SU-DHL-6 (cell line): ENCODE data around the gene ZSCAN21.
"Not testable (repeated sequence)": the region's sequence is repeated elsewhere in the genome, so short reads cannot be mapped to it uniquely, and the experiment has no call there.

ENCODE experiments used
- H2AFZ ChIP-seq: fragments of 200-600 bp; sonication (generic); 2 replicates; pipeline ENCODE4 v1.6.1; 2014; ENCODE audit warnings: low read depth, mild to moderate bottlenecking, moderate library complexity, mixed read lengths, antibody characterized with exemption, low read length; ENCODE audit not compliant: severe bottlenecking
- H3F3A ChIP-seq: fragments of 200-600 bp; shearing (Covaris generic); 2 replicates; pipeline ENCODE4 v1.6.0; 2016; ENCODE audit warnings: antibody characterized with exemption, mild to moderate bottlenecking; ENCODE audit not compliant: insufficient read depth
- H3K27ac ChIP-seq: fragments of 200-600 bp; sonication (generic); 2 replicates; pipeline ENCODE4 v1.5.1; 2016; ENCODE audit warnings: low read depth, mild to moderate bottlenecking, low read length, moderate library complexity, mixed read lengths
- H3K27me3 ChIP-seq: fragments of 200-600 bp; sonication (generic), shearing (Covaris generic); 2 replicates; pipeline ENCODE4 v1.6.0; 2014; ENCODE audit warnings: mild to moderate bottlenecking, low read length
- H3K36me3 ChIP-seq: fragments of 200-600 bp; sonication (generic); 2 replicates; pipeline ENCODE4 v1.6.1; 2014; ENCODE audit warnings: mild to moderate bottlenecking, low read length, mixed read lengths
- H3K4me2 ChIP-seq: fragments of 300-600, 200-600 bp; shearing (Covaris generic), sonication (generic); 2 replicates; pipeline ENCODE4 v1.6.0; 2014; ENCODE audit warnings: low read length, low read depth, mild to moderate bottlenecking; ENCODE audit not compliant: poor library complexity, severe bottlenecking
- H3K4me3 ChIP-seq: fragments of 200-600 bp; sonication (generic); 2 replicates; pipeline ENCODE4 v1.5.1; 2014; ENCODE audit warnings: antibody characterized with exemption, low read length, mild to moderate bottlenecking, mixed read lengths; ENCODE audit not compliant: insufficient read depth, poor library complexity, severe bottlenecking
- H3K79me2 ChIP-seq: fragments of 200-600 bp; sonication (generic); 2 replicates; pipeline ENCODE4 v1.6.1; 2014; ENCODE audit warnings: mild to moderate bottlenecking, low read length, moderate library complexity; ENCODE audit not compliant: insufficient read depth
- H3K9ac ChIP-seq: fragments of 200-600 bp; sonication (generic); 2 replicates; pipeline ENCODE4 v1.7.0; 2014; ENCODE audit warnings: mild to moderate bottlenecking, low read length
- H3K9me2 ChIP-seq: fragments of 200-600 bp; sonication (generic); replicated peaks from 2 replicates; pipeline ENCODE4 v1.6.1; 2014; ENCODE audit warnings: low read length; ENCODE audit not compliant: insufficient read depth
- H3K9me3 ChIP-seq: fragments of 200-600 bp; sonication (generic); 2 replicates; pipeline ENCODE4 v1.6.1; 2014; ENCODE audit warnings: low read length, mixed read lengths; ENCODE audit not compliant: insufficient read depth
- H4K20me1 ChIP-seq: fragments of 200-600 bp; sonication (generic); 2 replicates; pipeline ENCODE4 v1.6.1; 2014; ENCODE audit warnings: low read depth, mild to moderate bottlenecking, antibody characterized with exemption, low read length, moderate library complexity, mixed read lengths
- EZH2phosphoT487 ChIP-seq: fragments of 200-600 bp; sonication (generic), shearing (Covaris generic); conservative IDR thresholded peaks from 2 replicates; pipeline ENCODE4 v1.6.1; 2018; ENCODE audit warnings: mild to moderate bottlenecking, antibody characterized with exemption, low read length, moderate library complexity, mixed read lengths
- TF ChIP-seq, protein P1 (sequence below): fragments of 200-600 bp; sonication (generic); IDR thresholded peaks from one replicate; pipeline ENCODE4 v1.5.1; 2017; ENCODE audit warnings: antibody characterized with exemption, mild to moderate bottlenecking, low read length, moderate library complexity; ENCODE audit not compliant: insufficient read depth, poor library complexity, severe bottlenecking

ZSCAN21 gene

DNA sequence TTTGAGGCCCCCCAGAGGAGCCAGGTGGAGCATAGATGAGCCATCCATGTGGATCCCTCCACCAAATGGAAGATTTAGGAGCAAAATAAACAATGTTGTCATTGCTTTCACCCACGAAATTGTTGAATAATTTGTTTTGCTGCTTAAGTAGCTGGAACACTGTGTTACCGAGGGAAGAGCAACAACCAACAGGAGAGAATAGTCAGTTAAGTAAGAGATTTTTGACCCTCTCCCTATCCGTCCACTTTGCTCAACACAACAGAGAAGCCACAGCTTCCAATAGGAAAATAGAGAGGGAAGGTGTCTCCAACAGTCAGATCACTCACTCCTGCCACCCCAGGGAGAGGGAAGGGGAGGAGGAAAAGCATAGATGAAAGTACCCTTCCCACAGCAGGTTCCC lies 38.1 kb upstream of the ZSCAN21 start:
- H3K9me3 ChIP-seq = no peaks in the 10 kb centered on the region
- no peak overlapping the region for H3K27ac ChIP-seq
- no peak for TF ChIP-seq EZH2phosphoT487
- TF ChIP-seq, protein P1, sequence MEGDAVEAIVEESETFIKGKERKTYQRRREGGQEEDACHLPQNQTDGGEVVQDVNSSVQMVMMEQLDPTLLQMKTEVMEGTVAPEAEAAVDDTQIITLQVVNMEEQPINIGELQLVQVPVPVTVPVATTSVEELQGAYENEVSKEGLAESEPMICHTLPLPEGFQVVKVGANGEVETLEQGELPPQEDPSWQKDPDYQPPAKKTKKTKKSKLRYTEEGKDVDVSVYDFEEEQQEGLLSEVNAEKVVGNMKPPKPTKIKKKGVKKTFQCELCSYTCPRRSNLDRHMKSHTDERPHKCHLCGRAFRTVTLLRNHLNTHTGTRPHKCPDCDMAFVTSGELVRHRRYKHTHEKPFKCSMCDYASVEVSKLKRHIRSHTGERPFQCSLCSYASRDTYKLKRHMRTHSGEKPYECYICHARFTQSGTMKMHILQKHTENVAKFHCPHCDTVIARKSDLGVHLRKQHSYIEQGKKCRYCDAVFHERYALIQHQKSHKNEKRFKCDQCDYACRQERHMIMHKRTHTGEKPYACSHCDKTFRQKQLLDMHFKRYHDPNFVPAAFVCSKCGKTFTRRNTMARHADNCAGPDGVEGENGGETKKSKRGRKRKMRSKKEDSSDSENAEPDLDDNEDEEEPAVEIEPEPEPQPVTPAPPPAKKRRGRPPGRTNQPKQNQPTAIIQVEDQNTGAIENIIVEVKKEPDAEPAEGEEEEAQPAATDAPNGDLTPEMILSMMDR = no peak
- H3K4me2 ChIP-seq = no peak overlapping the region
- H3K9me2 ChIP-seq = no peaks in the 10 kb centered on the region
- H2AFZ ChIP-seq = no peak overlapping the region
- H3K36me3 ChIP-seq = no peaks in the 10 kb centered on the region
- no peak overlapping the region for H3K9ac ChIP-seq
- peaks cover 10% of the 10 kb centered on the region for H3K79me2 ChIP-seq
- no peaks in the 10 kb centered on the region for H4K20me1 ChIP-seq
- H3K4me3 ChIP-seq = no peak overlapping the region
- H3K27me3 ChIP-seq = no peaks in the 10 kb centered on the region; the same call in 1 of the 2 replicates
- H3F3A ChIP-seq = no peaks in the 10 kb centered on the region

DNA sequence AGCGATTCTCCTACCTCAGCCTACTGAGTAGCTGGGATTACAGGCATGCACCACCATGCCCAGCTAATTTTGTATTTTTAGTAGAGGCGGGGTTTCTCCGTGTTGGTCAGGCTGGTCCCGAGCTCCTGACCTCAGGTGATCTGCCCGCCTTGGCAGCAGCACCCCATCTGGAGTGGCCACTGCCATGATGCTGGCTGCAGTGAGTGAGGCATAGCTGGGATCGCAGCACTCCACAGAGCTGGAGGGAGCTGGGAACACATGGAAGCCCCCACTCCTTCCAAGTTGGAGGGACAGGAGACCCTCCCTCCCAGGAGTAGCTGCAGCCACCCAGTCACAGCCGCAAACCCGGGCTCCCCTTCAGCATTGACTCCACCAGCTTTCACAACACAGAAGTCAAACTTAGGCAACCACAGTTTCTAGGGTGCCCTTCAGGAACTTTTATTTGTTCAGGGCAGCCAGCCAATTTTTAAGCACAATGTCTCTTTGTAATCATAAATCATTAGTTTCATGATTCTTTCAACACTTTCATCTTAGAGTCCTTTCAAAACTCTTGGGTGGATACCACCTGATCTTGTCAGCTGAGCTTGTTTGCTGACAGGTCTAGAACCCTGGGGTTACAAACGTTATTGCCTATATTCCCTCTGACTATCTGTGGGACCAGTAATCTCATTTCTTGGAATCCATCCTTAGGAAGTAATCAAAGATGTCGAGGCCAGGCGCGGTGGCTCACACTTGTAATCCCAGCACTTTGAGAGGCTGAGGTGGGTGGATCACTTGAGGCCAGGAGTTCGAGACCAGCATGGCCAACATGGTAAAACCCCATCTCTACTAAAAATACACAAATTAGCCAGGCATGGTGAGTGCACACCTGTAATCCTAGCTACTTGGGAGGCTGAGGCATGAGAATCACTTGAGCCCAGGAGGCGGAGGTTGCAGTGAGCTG lies 36.9 kb upstream of the ZSCAN21 start:
- not testable (repeated sequence) for H3K36me3 ChIP-seq, H3K9ac ChIP-seq, H3K27me3 ChIP-seq, H3K9me3 ChIP-seq, H3F3A ChIP-seq, H3K27ac ChIP-seq, H4K20me1 ChIP-seq, H3K9me2 ChIP-seq, H2AFZ ChIP-seq, H3K4me2 ChIP-seq, H3K4me3 ChIP-seq
- H3K79me2 ChIP-seq = peaks cover 21% of the 10 kb centered on the region

DNA sequence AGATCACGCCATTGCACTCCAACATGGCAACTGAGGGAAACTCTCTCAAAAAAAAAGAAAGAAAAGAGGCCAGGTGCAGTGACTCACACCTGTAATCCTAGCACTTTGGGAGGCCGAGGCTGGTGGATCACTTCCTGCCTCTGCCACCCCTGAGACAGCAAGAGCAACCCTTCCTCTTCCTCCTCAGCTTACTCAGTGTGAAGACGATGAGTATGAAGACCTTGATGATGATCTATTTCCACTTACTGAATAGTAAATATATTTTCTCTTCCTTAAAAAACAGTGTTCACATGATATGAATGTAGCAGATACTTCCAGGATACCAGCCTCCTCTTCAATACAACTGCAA lies 36.3 kb upstream of the ZSCAN21 start:
- Histone ChIP-seq H3K36me3 (no peaks in the 10 kb centered on the region), H2AFZ (no peak overlapping the region), H3K9ac (no peak overlapping the region), H4K20me1 (no peaks in the 10 kb centered on the region), H3K4me3 (no peak overlapping the region), H3K79me2 (peaks cover 27% of the 10 kb centered on the region), H3K4me2 (no peak overlapping the region), H3K9me3 (no peaks in the 10 kb centered on the region), H3F3A (no peaks in the 10 kb centered on the region), H3K9me2 (no peaks in the 10 kb centered on the region), H3K27me3 (no peaks in the 10 kb centered on the region; the same call in 1 of the 2 replicates), H3K27ac (no peak overlapping the region)
- TF ChIP-seq, protein P1 = no peak
- no peak for TF ChIP-seq EZH2phosphoT487
